GM12874 (cell line): ENCODE measurements around the gene PGA3.

Experiments used
- TF ChIP-seq, protein P1 (sequence below): IDR thresholded peaks from 2 replicates; pipeline ENCODE4 v1.5.1; 2011; ENCODE audit warnings: low read depth, mild to moderate bottlenecking, control low read depth, low read length, moderate library complexity; ENCODE audit not compliant: insufficient read depth

The PGA3 gene

DNA sequence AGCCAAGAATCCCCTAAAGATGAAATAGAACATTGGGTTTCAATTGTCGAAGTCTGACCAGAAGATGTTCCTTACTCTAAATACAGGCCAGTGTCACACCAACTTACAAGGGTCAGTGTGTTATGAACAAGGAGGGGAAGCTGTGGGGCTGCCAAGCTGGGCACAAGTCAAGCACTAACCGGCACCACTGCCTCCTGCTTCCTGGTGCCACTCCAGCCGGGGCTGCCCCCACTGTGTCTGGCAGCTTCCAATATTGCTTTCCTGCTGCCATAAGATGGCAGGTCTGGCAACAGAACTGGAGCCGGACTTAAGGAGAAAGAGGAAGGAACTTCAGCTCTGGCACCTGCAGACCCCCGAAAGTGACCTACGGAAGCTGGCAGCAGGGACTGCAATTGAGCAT is 28.4 kb upstream of the PGA3 start:
- TF ChIP-seq, protein P1, sequence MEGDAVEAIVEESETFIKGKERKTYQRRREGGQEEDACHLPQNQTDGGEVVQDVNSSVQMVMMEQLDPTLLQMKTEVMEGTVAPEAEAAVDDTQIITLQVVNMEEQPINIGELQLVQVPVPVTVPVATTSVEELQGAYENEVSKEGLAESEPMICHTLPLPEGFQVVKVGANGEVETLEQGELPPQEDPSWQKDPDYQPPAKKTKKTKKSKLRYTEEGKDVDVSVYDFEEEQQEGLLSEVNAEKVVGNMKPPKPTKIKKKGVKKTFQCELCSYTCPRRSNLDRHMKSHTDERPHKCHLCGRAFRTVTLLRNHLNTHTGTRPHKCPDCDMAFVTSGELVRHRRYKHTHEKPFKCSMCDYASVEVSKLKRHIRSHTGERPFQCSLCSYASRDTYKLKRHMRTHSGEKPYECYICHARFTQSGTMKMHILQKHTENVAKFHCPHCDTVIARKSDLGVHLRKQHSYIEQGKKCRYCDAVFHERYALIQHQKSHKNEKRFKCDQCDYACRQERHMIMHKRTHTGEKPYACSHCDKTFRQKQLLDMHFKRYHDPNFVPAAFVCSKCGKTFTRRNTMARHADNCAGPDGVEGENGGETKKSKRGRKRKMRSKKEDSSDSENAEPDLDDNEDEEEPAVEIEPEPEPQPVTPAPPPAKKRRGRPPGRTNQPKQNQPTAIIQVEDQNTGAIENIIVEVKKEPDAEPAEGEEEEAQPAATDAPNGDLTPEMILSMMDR = no peak

DNA sequence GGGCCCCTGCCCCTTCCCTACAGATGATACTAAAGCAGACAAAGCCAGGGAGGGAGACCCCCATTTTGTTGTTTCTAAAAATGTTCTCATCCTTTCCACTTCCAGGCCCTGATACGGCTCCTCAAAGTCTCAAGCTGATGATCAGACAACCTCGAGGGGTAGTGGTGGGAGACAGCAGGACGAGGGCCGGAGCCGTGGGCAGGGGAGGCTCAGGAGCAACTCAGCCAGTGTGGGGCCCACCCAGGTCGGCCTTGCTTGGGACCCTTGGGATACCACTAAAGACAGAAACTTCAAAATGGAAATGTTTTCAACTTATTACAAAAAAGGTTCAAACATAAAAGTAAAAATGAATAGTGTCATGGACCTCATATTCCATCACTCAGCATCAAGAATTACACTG is 26.9 kb upstream of the PGA3 start:
- TF ChIP-seq, protein P1 = no peak

DNA sequence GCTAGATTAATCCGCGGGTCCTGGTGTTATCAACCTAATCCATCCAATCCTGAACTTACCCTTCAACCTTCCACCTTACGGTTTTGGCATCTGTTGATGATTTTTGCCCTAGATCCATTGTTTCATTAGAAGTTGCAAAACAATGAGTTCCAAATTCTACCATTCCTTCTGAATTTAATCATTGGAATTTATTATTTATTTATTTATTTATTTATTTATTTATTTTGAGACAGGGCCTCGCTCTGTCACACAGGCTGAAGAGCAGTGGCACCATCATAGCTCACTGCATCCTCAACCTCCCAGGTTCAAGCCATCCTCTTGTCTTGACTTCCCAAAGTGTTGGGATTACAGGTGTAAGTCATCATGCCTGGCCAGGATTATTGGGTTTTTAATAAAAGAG is 21.8 kb upstream of the PGA3 start:
- TF ChIP-seq, protein P1 = no peak

DNA sequence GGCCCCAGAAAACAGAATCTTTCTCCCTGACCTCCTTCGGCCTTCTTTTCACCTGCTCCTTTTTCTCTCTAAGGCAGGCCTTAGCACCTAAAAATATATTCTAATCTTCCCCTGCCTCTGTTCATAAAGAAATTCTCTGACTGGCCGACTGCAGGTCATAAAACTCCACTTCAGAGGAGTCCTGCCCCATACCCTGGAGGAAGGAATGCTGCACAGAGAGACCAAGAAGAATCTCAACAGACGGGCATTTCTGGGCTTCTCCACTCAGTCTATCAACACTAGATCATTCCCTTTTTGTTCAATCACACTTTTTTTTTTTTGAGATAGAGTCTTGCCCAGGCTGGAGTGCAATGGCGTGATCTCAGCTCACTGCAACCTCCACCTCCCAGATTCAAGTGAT is 19.7 kb upstream of the PGA3 start:
- TF ChIP-seq, protein P1 = no peak

DNA sequence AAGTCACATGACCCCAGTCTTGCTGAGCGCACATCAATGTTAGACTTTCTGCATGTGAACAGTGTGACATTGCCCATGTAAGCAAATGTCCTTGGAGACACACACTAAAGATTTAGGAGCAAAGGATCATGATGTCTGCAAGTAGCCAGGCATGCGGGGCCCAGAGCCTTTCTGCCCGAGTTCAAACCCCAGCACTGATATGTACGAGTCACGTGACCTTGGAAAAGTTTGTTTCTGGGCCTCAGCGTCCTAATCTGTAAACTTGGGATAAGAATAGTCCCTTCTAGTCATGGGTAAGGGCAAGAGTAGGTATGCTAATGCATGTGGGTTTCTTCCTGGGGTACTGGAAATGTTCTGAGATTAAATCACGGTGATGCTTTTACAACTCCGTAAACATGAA is 16.8 kb upstream of the PGA3 start:
- TF ChIP-seq, protein P1 = no peak

DNA sequence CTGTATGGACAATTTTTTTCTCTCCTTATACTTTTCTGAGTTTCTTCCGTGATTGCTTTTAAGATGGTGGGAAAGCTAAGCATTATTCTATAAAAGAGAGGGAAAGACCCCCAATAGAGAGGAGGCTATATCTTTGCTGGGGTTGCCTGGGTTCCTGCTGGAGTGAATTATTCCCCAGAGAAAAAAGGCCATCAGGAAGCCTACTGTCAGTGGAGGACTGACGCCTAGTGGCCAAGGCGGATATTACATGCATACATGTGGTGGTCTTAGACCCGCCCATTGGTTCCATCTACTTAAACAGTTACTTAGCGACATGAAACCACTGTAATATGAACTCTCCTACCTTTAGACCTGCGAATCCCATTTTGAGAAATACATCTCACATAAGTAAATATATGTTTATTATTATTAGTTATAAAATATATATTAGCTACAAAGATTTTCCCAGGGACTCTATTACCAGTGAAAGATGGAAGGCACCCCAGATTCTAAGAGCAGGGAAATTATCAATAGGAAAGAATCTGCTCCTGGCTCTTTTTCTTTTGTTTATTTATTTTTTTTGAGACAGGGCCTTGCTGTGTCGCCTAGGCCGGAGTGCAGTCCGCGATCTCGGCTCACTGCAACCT is 15.7 kb upstream of the PGA3 start:
- TF ChIP-seq, protein P1 = peak; percentile 90

DNA sequence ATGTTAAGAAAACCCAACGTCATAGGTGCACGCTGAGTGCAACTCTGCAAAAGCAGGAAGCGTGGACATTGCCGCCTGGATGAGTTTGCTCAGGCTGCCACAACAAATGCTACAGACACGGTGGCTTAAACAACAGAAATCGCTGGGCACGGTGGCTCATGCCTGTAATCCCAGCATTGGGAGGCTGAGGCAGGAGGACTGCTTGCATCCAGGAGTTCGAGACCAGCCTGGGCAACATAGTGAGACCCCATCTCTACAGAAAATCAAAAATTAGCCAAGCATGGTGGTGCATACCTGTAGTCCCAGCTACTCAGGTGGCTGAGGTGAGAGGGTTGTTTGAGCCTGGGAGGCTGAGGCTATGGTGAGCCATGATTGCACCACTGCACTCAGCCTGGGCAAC is 13.4 kb upstream of the PGA3 start:
- TF ChIP-seq, protein P1 = no peak
